GM12891 (cell line): Measurements from ENCODE around the gene GLS.

Source experiments
- PAX5 ChIP-seq: IDR thresholded peaks from 2 replicates; pipeline ENCODE4 v1.6.1; 2011; ENCODE audit warnings: low read length, moderate library complexity, mild to moderate bottlenecking; ENCODE audit not compliant: insufficient read depth, severe bottlenecking
- POLR2A ChIP-seq: IDR thresholded peaks from 2 replicates; pipeline ENCODE4 v1.6.1; 2011; ENCODE audit warnings: low read depth, low read length, control low read depth
- POLR2AphosphoS5 ChIP-seq: IDR thresholded peaks from 2 replicates; pipeline ENCODE4 v1.6.1; 2011; ENCODE audit warnings: low read depth, low read length, control low read depth
- TAF1 ChIP-seq: IDR thresholded peaks from 2 replicates; pipeline ENCODE4 v1.6.1; 2011; ENCODE audit warnings: low read depth, low read length, control low read depth

DNA sequence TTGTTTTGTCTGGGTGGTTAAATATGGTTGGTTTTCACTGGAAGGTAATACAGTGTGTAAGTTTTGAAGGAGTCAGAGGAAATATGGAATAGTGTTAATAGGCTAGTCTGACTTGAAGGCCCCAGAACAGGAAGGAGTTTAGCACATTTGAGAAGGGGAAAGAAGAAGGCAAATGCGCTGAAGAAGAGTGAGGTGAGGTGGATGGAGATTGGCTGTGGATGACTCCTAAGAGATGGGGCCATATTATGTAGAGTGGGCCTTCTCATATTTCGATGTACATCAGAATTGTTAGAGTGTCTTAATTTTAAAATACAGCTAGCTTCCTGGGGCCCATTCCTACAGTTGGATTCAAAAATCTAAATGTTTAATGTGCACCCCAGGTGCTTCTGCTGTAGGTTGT, 61.0 kb downstream of the GLS start:
- TF ChIP-seq POLR2A (peak; percentile 46; the same call in 1 of the 2 replicates), TAF1 (no peak), POLR2AphosphoS5 (0 out of 2 replicates have a peak, but pooled peaks have one; percentile 27), PAX5 (no peak)
